B cell (primary cell): ENCODE results near the gene PPP2CA. TPM values are rescaled to one million over a fixed set of nuclear protein-coding genes. Genes with fewer than 3 reads are reported as not detected.
A peak's percentile ranks its signal among the peaks of the same experiment; 100 is the strongest.

ENCODE experiments used
- ATAC-seq: fragments of 200-7000 bp; cut with Tn5 transposase; one replicate; pipeline ENCODE4 v1.10.0; 2021; ENCODE audit warnings: low read depth, mild to moderate bottlenecking, moderate number of reproducible peaks, moderate library complexity
- CTCF ChIA-PET: fragments of 350-600 bp; sonication (Branson Sonifier 250); formaldehyde crosslinking; loops from one replicate; lab custom pipeline; 2021; ENCODE audit warnings: antibody characterized with exemption, inconsistent platforms; lab: Charles Lee
- POLR2A ChIA-PET: fragments of 350-600 bp; sonication (Branson Sonifier 250); formaldehyde crosslinking; loops from one replicate; lab custom pipeline; 2021; ENCODE audit warnings: antibody characterized with exemption; lab: Charles Lee
- DNase-seq: peaks from one replicate; pipeline ENCODE4 v3.0.0; 2013
- H2AFZ ChIP-seq: 2 replicates; pipeline ENCODE4 v1.6.1; 2012; ENCODE audit warnings: mild to moderate bottlenecking, low read depth, low read length; ENCODE audit not compliant: insufficient read depth, poor library complexity, severe bottlenecking
- H3K27ac ChIP-seq, 2 donors: 1 replicate in 1 of 2; 2 replicates in 1 of 2; pipeline ENCODE4 v1.5.1; 2012 to 2013; ENCODE audit warnings: low read length in 2 of 2, mild to moderate bottlenecking in 2 of 2, moderate library complexity in 1 of 2
- H3K27me3 ChIP-seq, 4 experiments: fragments of 200-600 bp in 1 of 4; sonication (generic) in 1 of 4; replicated peaks in 1 of 4; 1 replicate in 2 of 4; 2 replicates in 2 of 4; pipeline versions ENCODE4 v1.6.1 to v1.7.0; 2013 to 2016; ENCODE audit warnings: low read length in 3 of 4, mild to moderate bottlenecking in 2 of 4, mixed read lengths in 1 of 4, moderate library complexity in 1 of 4; ENCODE audit not compliant: insufficient read depth in 4 of 4, control insufficient read depth in 3 of 4; ENCODE audit errors: control extremely low read depth in 1 of 4
- H3K36me3 ChIP-seq, 2 experiments: replicated peaks in 1 of 2; 1 replicate in 1 of 2; 2 replicates in 1 of 2; pipeline versions ENCODE4 v1.6.1 to v1.7.1; 2013; ENCODE audit warnings: low read length in 1 of 2; ENCODE audit not compliant: insufficient read depth in 2 of 2, control insufficient read depth in 1 of 2; ENCODE audit errors: control extremely low read depth in 1 of 2, extremely low read depth in 1 of 2
- H3K4me1 ChIP-seq, 2 donors: fragments of 200-600 bp in 1 of 2; sonication (generic) in 1 of 2; 1 replicate in 1 of 2; 2 replicates in 1 of 2; pipeline versions ENCODE4 v1.5.1 to v1.6.1; 2013 to 2017; ENCODE audit warnings: low read length in 2 of 2; ENCODE audit not compliant: control insufficient read depth in 2 of 2, insufficient read depth in 2 of 2
- H3K4me2 ChIP-seq: replicated peaks from 2 replicates; pipeline ENCODE3; 2012; ENCODE audit warnings: mild to moderate bottlenecking, low read depth, low read length; ENCODE audit not compliant: poor library complexity, severe bottlenecking
- H3K4me3 ChIP-seq, 5 experiments: fragments of 200-600 bp in 1 of 5; sonication (generic) in 1 of 5; 1 replicate in 3 of 5; 2 replicates in 2 of 5; pipeline versions ENCODE4 v1.5.1 to v1.7.0; 2011 to 2016; ENCODE audit warnings: low read length in 4 of 5, mild to moderate bottlenecking in 4 of 5, low read depth in 2 of 5, control low read depth in 1 of 5, moderate library complexity in 1 of 5; ENCODE audit not compliant: insufficient read depth in 1 of 5; ENCODE audit errors: control extremely low read depth in 1 of 5, extremely low read depth in 1 of 5
- H3K79me2 ChIP-seq: fragments of 200-600 bp; sonication (generic); one replicate; pipeline ENCODE4 v1.6.0; 2016; ENCODE audit warnings: low read length; ENCODE audit not compliant: control insufficient read depth, insufficient read depth
- H3K9ac ChIP-seq: fragments of 200-600 bp; sonication (generic); 2 replicates; pipeline ENCODE4 v1.6.1; 2017; ENCODE audit warnings: mild to moderate bottlenecking, low read length, moderate library complexity
- H3K9me3 ChIP-seq, 3 donors: one replicate each; pipeline versions ENCODE4 v1.6.1 to v1.7.1; 2013; ENCODE audit warnings: low read length in 2 of 3; ENCODE audit not compliant: control insufficient read depth in 2 of 3, insufficient read depth in 1 of 3; ENCODE audit errors: control extremely low read depth in 1 of 3
- H4K20me1 ChIP-seq: 2 replicates; pipeline ENCODE4 v1.6.0; 2012; ENCODE audit warnings: mild to moderate bottlenecking, low read length; ENCODE audit not compliant: insufficient read depth, control insufficient read depth, poor library complexity, severe bottlenecking
- H3K27ac Mint-ChIP-seq: one replicate; pipeline ENCODE4 v1.8.0; 2021; ENCODE audit warnings: mixed read lengths
- H3K27me3 Mint-ChIP-seq: one replicate; pipeline ENCODE4 v1.8.0; 2021; ENCODE audit warnings: mixed read lengths
- H3K4me1 Mint-ChIP-seq: one replicate; pipeline ENCODE4 v1.8.0; 2021; ENCODE audit warnings: mixed read lengths
- H3K4me3 Mint-ChIP-seq: one replicate; pipeline ENCODE4 v1.8.0; 2021; ENCODE audit warnings: mixed read lengths
- H3K9me3 Mint-ChIP-seq: one replicate; pipeline ENCODE4 v1.8.0; 2022; ENCODE audit warnings: mixed read lengths; ENCODE audit not compliant: insufficient read depth
- EZH2 ChIP-seq: IDR thresholded peaks from 2 replicates; pipeline ENCODE4 v1.6.1; 2012; ENCODE audit warnings: borderline replicate concordance, low read depth, mild to moderate bottlenecking, moderate library complexity, low read length; ENCODE audit not compliant: insufficient read depth, poor library complexity, severe bottlenecking
- WGBS: methylation state at CpG from one replicate; pipeline ENCODE4 v1.1.5; 2013; ENCODE audit warnings: missing lambda C conversion rate; ENCODE audit not compliant: insufficient coverage; 5-methylcytosine and 5-hydroxymethylcytosine counted together
- intact Hi-C: fragments of 100-400 bp; cut with micrococcal nuclease; formaldehyde crosslinking; loops from one replicate; pipeline ENCODE4 v1.10.0; 2022
- polyA plus RNA-seq: library from polyadenylated mRNA; depleted of rRNA; stranded (reverse); fragments of >200 nt; gene quantifications from 2 replicates; pipeline ENCODE4 v1.2.3, GENCODE V29; 2012
- total RNA-seq, 2 donors: library from RNA; stranded (reverse); fragments of 120-200 nt in 1 of 2; gene quantifications; 1 replicate in 1 of 2; 2 replicates in 1 of 2; pipeline versions ENCODE4 v1.2.3 to v1.2.4, GENCODE V29; 2013 to 2022
- TF ChIP-seq, protein P1 (sequence below): fragments of 200-600 bp; IDR thresholded peaks from one replicate; pipeline ENCODE4 v1.8.0; 2022; ENCODE audit warnings: antibody characterized with exemption, mild to moderate bottlenecking

PPP2CA gene
- total and polyA plus RNA-seq, 2 donors (not counting 1 experiment from before 2014, with no cell fraction given): 82.3 to 86.2 TPM

- WGBS: under 1% methylated on average over 43 of the region's 49 CpGs
- intact Hi-C loops: loop anchor here (5.0 kb wide), 1 partner anchor 532 kb away; the partner anchor contains the start of gene DDX46
- H3K27me3 ChIP-seq: no peaks in the 10 kb centered on the region
- CTCF ChIA-PET: interaction anchor here (0.9 to 3.3 kb wide), 14 partner anchors 11 to 556 kb away, joined by 3 to 15 read pairs (median 4); partner anchors contain the start of gene JADE2
- peak overlapping the region; percentile 100 for H3K9ac ChIP-seq
- H3K9me3 ChIP-seq: no peaks in the 10 kb centered on the region
- peaks cover 41 to 43% of the 10 kb centered on the region in 2 donors for H3K4me1 ChIP-seq
- H3K27ac ChIP-seq: peak overlapping the region; percentile 95 to 100
- H3K4me3 ChIP-seq: peak overlapping the region; percentile 87 to 100 (median 98)
- peak; percentile 26 for ATAC-seq
- TF ChIP-seq, protein P1, sequence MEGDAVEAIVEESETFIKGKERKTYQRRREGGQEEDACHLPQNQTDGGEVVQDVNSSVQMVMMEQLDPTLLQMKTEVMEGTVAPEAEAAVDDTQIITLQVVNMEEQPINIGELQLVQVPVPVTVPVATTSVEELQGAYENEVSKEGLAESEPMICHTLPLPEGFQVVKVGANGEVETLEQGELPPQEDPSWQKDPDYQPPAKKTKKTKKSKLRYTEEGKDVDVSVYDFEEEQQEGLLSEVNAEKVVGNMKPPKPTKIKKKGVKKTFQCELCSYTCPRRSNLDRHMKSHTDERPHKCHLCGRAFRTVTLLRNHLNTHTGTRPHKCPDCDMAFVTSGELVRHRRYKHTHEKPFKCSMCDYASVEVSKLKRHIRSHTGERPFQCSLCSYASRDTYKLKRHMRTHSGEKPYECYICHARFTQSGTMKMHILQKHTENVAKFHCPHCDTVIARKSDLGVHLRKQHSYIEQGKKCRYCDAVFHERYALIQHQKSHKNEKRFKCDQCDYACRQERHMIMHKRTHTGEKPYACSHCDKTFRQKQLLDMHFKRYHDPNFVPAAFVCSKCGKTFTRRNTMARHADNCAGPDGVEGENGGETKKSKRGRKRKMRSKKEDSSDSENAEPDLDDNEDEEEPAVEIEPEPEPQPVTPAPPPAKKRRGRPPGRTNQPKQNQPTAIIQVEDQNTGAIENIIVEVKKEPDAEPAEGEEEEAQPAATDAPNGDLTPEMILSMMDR: peak; percentile 27
- TF ChIP-seq EZH2: no peak
- Mint-ChIP-seq H3K27ac (peak overlapping the region; percentile 99), H3K4me1 (peaks cover 56% of the 10 kb centered on the region), H3K27me3 (no peaks in the 10 kb centered on the region), H3K4me3 (peak overlapping the region; percentile 94), H3K9me3 (no peaks in the 10 kb centered on the region)
- H3K79me2 ChIP-seq: peaks cover 62% of the 10 kb centered on the region
- peaks cover 1 to 15% of the 10 kb centered on the region in 2 experiments for H3K36me3 ChIP-seq
- H2AFZ ChIP-seq: peak overlapping the region; percentile 93
- H4K20me1 ChIP-seq: peaks cover 25% of the 10 kb centered on the region
- POLR2A ChIA-PET: interaction anchor here (0.9 to 2.9 kb wide), 6 partner anchors 9 to 679 kb away, joined by 3 to 35 read pairs (median 5); partner anchors contain the start of genes PCBD2, SEC24A, SKP1 and VDAC1
- DNase-seq: no peak
- peak overlapping the region; percentile 89 for H3K4me2 ChIP-seq
Measured at GRCh38 chr5:134224888-134225779, 739 bp downstream of the PPP2CA start.
